GM18868 (cell line): ENCODE measurements around the gene LENG1.

Experiments used
- ATAC-seq: cut with Tn5 transposase; IDR thresholded peaks from one replicate; pipeline ENCODE4 v1.9.1; 2021; ENCODE audit warnings: mild to moderate bottlenecking, moderate library complexity; ENCODE audit not compliant: unreplicated experiment

The LENG1 gene

GRCh38 chr19:54165222-54165621, 5.7 kb upstream of the LENG1 start:
- no peak for ATAC-seq

GRCh38 chr19:54164369-54165068, 5.0 kb upstream of the LENG1 start:
- no peak for ATAC-seq

- no peak for ATAC-seq
Observed at GRCh38 chr19:54162884-54163283, 3.4 kb upstream of the LENG1 start.

GRCh38 chr19:54162241-54162805, 2.8 kb upstream of the LENG1 start:
- ATAC-seq, result no peak

- no peak for ATAC-seq
Observed at GRCh38 chr19:54160854-54161253, 1.3 kb upstream of the LENG1 start.

- no peak for ATAC-seq
Observed at GRCh38 chr19:54160182-54160811, 776 bp upstream of the LENG1 start.

GRCh38 chr19:54158812-54159351, 639 bp downstream of the LENG1 start:
- ATAC-seq, result no peak

GRCh38 chr19:54156953-54157352, 2.6 kb downstream of the LENG1 start:
- ATAC-seq, result no peak

GRCh38 chr19:54156490-54156889, 3.0 kb downstream of the LENG1 start:
- no peak for ATAC-seq

GRCh38 chr19:54155694-54156093, 3.8 kb downstream of the LENG1 start:
- no peak for ATAC-seq

GRCh38 chr19:54154603-54155345, 4.7 kb downstream of the LENG1 start:
- ATAC-seq, result no peak

- ATAC-seq, result no peak
Observed at GRCh38 chr19:54153731-54154326, 5.7 kb downstream of the LENG1 start.

GRCh38 chr19:54152878-54153524, 6.5 kb downstream of the LENG1 start:
- no peak for ATAC-seq

- ATAC-seq, result no peak
Observed at GRCh38 chr19:54152267-54152666, 7.3 kb downstream of the LENG1 start.

GRCh38 chr19:54151362-54152035, 8.0 kb downstream of the LENG1 start:
- ATAC-seq, result no peak

- no peak for ATAC-seq
Observed at GRCh38 chr19:54149021-54149812, 10.3 kb downstream of the LENG1 start.

GRCh38 chr19:54148158-54148557, 11.4 kb downstream of the LENG1 start:
- ATAC-seq, result no peak

- ATAC-seq, result no peak
Observed at GRCh38 chr19:54147676-54148075, 11.8 kb downstream of the LENG1 start.

- no peak for ATAC-seq
Observed at GRCh38 chr19:54145541-54146158, 13.9 kb downstream of the LENG1 start.
